ENCODE measurements around the gene ERP27.

ERP27 gene

DNA sequence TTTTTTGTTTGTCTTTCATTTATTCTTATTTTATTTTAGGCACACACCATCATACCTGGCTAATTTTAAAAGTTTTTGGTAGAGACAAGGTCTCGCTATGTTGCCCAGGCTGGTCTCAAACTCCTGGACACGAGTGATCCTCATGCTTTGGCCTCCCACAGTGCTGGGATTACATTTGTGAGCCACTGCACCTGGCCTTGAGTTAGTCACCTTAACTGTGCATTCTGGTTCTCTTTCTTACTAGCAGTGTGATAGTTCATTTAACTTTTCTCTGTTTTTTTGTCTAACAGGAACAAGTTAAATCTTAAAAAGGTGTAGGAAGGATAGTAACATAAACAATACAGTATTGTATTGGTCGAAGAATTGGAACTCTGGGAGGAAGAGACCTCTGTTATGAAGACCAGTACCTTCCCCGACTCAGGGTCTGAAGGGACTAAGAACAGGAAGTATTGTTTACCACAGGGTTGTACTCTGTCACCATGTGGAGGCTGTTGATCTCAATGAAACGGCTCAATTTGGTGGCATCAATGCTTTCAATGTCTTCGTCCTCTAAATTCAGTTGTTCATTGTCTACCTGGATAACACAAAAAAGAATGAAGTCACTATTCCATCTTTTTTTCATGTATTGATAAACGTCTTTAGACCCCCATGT lies 17.7 kb downstream of the ERP27 start:
- H3K4me3 ChIP-seq (ENCODE audit: low read depth, low read length, poor library complexity, severe bottlenecking), result no peak overlapping the region
- no peaks in the 10 kb centered on the region for H3F3A ChIP-seq (ENCODE audit: insufficient read depth, low read length)
- peak overlapping the region; percentile 35 for H3K27ac ChIP-seq (ENCODE audit: low read depth, low read length, poor library complexity, severe bottlenecking)
- H3K79me2 ChIP-seq (ENCODE audit: insufficient read depth, low read length), result no peaks in the 10 kb centered on the region
- no peak overlapping the region for H3K9ac ChIP-seq (ENCODE audit: low read length)
- H3K9me2 ChIP-seq (ENCODE audit: low read depth, low read length), result no peaks in the 10 kb centered on the region
- H2AFZ ChIP-seq (ENCODE audit: low read length), result peak overlapping the region; percentile 87
- peaks cover 17% of the 10 kb centered on the region for H3K4me1 ChIP-seq (ENCODE audit: insufficient read depth, low read length, severe bottlenecking)
- no peaks in the 10 kb centered on the region for H4K20me1 ChIP-seq (ENCODE audit: insufficient read depth, low read length)
- no peaks in the 10 kb centered on the region for H3K27me3 ChIP-seq (ENCODE audit: insufficient read depth, low read length)
- no peak for TF ChIP-seq EZH2 (IDR thresholded peaks at IDR 0.05; ENCODE audit: borderline replicate concordance, low read length)
- TF ChIP-seq, protein P1, sequence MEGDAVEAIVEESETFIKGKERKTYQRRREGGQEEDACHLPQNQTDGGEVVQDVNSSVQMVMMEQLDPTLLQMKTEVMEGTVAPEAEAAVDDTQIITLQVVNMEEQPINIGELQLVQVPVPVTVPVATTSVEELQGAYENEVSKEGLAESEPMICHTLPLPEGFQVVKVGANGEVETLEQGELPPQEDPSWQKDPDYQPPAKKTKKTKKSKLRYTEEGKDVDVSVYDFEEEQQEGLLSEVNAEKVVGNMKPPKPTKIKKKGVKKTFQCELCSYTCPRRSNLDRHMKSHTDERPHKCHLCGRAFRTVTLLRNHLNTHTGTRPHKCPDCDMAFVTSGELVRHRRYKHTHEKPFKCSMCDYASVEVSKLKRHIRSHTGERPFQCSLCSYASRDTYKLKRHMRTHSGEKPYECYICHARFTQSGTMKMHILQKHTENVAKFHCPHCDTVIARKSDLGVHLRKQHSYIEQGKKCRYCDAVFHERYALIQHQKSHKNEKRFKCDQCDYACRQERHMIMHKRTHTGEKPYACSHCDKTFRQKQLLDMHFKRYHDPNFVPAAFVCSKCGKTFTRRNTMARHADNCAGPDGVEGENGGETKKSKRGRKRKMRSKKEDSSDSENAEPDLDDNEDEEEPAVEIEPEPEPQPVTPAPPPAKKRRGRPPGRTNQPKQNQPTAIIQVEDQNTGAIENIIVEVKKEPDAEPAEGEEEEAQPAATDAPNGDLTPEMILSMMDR (IDR thresholded peaks at IDR 0.05; ENCODE audit: low read length), result no peak
- 0 out of 2 replicates have a peak, but pooled peaks cover 4% of the 10 kb centered on the region for H3K36me3 ChIP-seq (ENCODE audit: insufficient read depth, low read length)
- peak overlapping the region; percentile 23; the same call in 1 of the 2 replicates for H3K4me2 ChIP-seq (ENCODE audit: low read length)
- H3K9me3 ChIP-seq (ENCODE audit: low read length), result peaks cover 6% of the 10 kb centered on the region

DNA sequence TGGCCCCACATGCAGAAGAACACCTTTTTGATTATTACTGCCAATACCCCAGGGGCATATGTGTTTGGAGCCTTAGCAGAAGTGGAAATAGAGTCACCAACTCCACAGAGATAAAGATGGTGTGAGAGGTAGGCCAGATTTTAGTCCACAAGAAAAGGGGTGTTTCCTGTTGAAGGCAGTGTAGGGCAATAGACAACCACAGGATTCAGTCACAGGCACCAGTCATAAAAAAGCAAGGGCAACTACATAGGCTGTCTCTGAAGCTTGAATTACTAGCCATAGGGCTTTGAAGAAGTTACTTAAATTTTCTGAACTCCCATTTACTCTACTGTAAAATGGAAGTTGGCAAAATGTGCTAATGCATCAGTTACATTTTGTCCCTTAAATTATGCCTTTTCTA lies 18.9 kb downstream of the ERP27 start:
- no peak overlapping the region for H3K27ac ChIP-seq (ENCODE audit: low read depth, low read length, poor library complexity, severe bottlenecking)
- TF ChIP-seq, protein P1 (IDR thresholded peaks at IDR 0.05; ENCODE audit: low read length), result no peak
- TF ChIP-seq EZH2 (IDR thresholded peaks at IDR 0.05; ENCODE audit: borderline replicate concordance, low read length), result no peak

DNA sequence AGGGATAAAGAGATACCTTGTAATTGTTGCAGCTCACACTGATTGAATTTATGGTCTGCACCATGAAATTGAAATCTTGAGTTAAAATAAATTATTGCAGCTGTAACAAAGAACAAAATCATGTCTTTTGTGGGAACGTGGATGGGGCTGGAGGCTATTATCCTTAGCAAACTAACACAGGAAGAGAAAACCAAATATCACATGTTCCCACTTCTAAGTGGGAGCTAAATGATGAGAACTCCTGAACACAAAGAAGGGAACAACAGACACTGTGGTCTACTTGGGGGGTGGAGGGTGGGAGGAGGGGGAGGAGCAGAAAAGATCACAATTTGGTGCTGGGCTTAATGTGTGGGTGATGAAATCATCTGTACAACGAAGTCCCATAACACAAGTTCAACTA lies 22.6 kb downstream of the ERP27 start:
- Histone ChIP-seq H2AFZ (ENCODE audit: low read length) (no peak overlapping the region), H3K27me3 (ENCODE audit: insufficient read depth, low read length) (no peaks in the 10 kb centered on the region), H3K36me3 (ENCODE audit: insufficient read depth, low read length) (peaks cover 9% of the 10 kb centered on the region; the same call in 1 of the 2 replicates), H3K4me3 (ENCODE audit: low read depth, low read length, poor library complexity, severe bottlenecking) (no peak overlapping the region), H3K9ac (ENCODE audit: low read length) (no peak overlapping the region), H3K27ac (ENCODE audit: low read depth, low read length, poor library complexity, severe bottlenecking) (no peak overlapping the region), H3K9me3 (ENCODE audit: low read length) (no peaks in the 10 kb centered on the region), H3K4me1 (ENCODE audit: insufficient read depth, low read length, severe bottlenecking) (peaks cover 9% of the 10 kb centered on the region), H3K9me2 (ENCODE audit: low read depth, low read length) (no peaks in the 10 kb centered on the region), H4K20me1 (ENCODE audit: insufficient read depth, low read length) (no peaks in the 10 kb centered on the region), H3K4me2 (ENCODE audit: low read length) (no peak overlapping the region), H3F3A (ENCODE audit: insufficient read depth, low read length) (no peaks in the 10 kb centered on the region), H3K79me2 (ENCODE audit: insufficient read depth, low read length) (no peaks in the 10 kb centered on the region)
- no peak for TF ChIP-seq EZH2 (IDR thresholded peaks at IDR 0.05; ENCODE audit: borderline replicate concordance, low read length)
- TF ChIP-seq, protein P1 (IDR thresholded peaks at IDR 0.05; ENCODE audit: low read length), result no peak

More for the DNA sequence above, 18.9 kb downstream of the ERP27 start:
- Histone ChIP-seq H3K4me3 (ENCODE audit: low read depth, low read length, poor library complexity, severe bottlenecking) (no peak overlapping the region), H3K36me3 (ENCODE audit: insufficient read depth, low read length) (0 out of 2 replicates have a peak, but pooled peaks cover 4% of the 10 kb centered on the region), H3K9me2 (ENCODE audit: low read depth, low read length) (no peaks in the 10 kb centered on the region), H4K20me1 (ENCODE audit: insufficient read depth, low read length) (no peaks in the 10 kb centered on the region), H3F3A (ENCODE audit: insufficient read depth, low read length) (no peaks in the 10 kb centered on the region), H3K9me3 (ENCODE audit: low read length) (peaks cover 6% of the 10 kb centered on the region), H3K9ac (ENCODE audit: low read length) (no peak overlapping the region), H3K79me2 (ENCODE audit: insufficient read depth, low read length) (no peaks in the 10 kb centered on the region), H3K4me2 (ENCODE audit: low read length) (no peak overlapping the region), H3K4me1 (ENCODE audit: insufficient read depth, low read length, severe bottlenecking) (peaks cover 17% of the 10 kb centered on the region), H2AFZ (ENCODE audit: low read length) (no peak overlapping the region), H3K27me3 (ENCODE audit: insufficient read depth, low read length) (no peaks in the 10 kb centered on the region)

Measured in OCI-LY1 (cell line).